Subcutaneous adipose tissue (tissue), 4 donors: ENCODE data around the gene MINDY3. TPM values are rescaled to one million over a fixed set of nuclear protein-coding genes. Genes with fewer than 3 reads are reported as not detected.

ENCODE experiments used
- CTCF ChIP-seq: fragments of 450-650 bp; IDR thresholded peaks from one replicate; pipeline ENCODE4 v1.5.1; 2016; ENCODE audit warnings: low read depth, mild to moderate bottlenecking, control low read depth, antibody characterized with exemption, moderate library complexity
- total RNA-seq, 4 donors: library from RNA; depleted of rRNA; stranded (reverse); fragments of >200 nt; gene quantifications; one replicate each; pipeline ENCODE4 v1.1.0, GENCODE V29; 2016

Gene MINDY3
- 10 to 100 TPM; 27.9 to 40.4 (median 34.8) TPM for total RNA-seq

DNA sequence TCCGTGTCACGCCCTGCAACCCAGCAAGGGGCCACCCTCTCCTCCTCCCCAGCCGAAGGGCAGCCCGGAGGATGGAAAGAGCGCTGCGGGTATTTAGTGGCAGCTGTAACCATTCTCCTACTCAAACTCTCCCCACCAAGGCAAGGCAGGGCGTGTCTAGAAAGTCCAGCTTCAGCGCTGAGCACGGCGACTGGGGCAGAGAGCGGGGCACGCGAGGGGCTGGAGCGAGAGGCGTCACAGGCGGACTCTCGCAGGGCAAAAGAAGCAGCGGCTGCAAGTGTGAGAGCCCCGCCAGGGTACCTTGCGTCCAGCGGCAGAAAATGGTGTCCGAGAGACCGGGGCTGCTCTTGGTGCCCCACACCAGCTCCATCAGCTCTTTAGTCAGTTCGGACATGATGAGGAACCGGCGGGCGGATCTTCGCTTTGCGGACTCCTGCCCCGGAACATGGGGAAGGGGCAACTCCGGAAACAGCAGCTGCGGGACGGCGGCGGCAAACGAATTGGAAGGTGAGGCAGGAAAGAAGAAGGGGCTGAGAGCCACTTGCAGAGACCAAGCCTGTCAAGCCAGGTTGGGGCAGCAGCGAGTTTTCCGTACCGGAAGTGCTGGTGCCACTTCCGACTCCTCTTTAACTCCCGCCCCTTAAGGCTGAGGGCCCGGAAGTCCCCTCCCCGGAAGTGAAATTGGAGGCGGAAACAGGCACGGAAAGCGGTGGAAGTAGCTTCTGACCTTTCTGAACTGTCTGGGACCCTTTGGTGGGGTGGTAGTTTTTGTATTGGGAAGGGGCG is at the start of gene MINDY3:
TSS of gene MINDY3 (minus strand) at position 602 of the 786 bp plus-strand sequence. CDS start at position 394, 208 bp downstream.
- no peak for TF ChIP-seq CTCF

- TF ChIP-seq CTCF, result no peak
These were observed 41.6 kb upstream of the MINDY3 start for GRCh38 chr10:15901889-15902288.

- no peak for TF ChIP-seq CTCF
These were observed 37.7 kb upstream of the MINDY3 start for GRCh38 chr10:15898046-15898445.

GRCh38 chr10:15897287-15897686 is 37.0 kb upstream of the MINDY3 start:
- no peak for TF ChIP-seq CTCF

- TF ChIP-seq CTCF, result no peak
These were observed 36.3 kb upstream of the MINDY3 start for GRCh38 chr10:15896654-15897053.

DNA sequence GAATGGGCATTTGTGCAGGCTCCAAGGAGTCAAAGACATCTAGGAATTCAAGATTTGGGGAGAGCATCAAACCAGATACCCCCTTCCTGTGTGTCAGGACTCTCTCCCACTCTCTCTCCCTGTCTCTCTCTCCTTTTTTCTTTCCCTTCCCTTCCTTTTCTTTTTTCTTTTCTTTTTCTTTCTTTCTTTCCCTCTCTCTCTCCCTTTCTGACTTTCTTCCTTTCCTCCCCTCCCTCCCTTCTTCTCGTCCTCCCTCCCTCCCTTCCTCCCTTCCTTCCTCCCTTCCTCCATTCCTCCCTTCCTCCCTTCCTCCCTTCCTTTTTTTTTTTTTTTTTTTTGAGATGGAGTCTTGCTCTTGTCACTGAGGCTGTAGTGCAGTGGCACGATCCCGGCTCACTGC is 24.1 kb upstream of the MINDY3 start:
- TF ChIP-seq CTCF, result no peak

DNA sequence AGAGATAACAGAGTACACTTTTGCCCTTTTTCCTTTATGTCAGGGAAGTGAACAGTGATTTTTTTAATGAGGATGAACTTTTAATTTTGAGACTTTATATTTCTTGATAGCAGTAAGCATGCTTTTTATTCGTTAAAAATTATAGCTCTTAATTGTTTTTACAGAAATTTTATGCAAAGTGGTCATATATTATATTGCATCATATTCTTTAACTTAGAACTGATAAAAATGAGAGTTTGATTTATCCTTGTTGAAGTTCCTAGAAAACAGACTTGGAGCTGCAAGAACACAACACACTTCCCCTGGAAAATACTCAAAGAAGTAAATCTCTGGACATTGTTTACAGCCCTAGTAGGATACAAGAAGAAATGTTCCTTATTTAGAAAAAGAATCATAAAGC is 21.2 kb upstream of the MINDY3 start:
- no peak for TF ChIP-seq CTCF
